NCI-H524 (cell line): ENCODE data around the gene C5orf58.

Experiments
- DNase-seq, 2 experiments: peaks; one replicate each; lab custom pipeline; 2025; lab: John Stamatoyannopoulos, UW

The C5orf58 gene, protein sequence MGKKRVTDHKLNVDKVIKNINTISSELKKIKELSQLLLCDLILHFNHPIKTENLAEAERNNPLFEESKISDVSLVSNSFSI

GRCh38 chr5:170232786-170233185 lies at the start of gene C5orf58:
Gene C5orf58, plus strand, starts transcription at chr5:170232985. Its CDS starts 1,992 bp downstream, at chr5:170234977.
- no peak for DNase-seq

DNA sequence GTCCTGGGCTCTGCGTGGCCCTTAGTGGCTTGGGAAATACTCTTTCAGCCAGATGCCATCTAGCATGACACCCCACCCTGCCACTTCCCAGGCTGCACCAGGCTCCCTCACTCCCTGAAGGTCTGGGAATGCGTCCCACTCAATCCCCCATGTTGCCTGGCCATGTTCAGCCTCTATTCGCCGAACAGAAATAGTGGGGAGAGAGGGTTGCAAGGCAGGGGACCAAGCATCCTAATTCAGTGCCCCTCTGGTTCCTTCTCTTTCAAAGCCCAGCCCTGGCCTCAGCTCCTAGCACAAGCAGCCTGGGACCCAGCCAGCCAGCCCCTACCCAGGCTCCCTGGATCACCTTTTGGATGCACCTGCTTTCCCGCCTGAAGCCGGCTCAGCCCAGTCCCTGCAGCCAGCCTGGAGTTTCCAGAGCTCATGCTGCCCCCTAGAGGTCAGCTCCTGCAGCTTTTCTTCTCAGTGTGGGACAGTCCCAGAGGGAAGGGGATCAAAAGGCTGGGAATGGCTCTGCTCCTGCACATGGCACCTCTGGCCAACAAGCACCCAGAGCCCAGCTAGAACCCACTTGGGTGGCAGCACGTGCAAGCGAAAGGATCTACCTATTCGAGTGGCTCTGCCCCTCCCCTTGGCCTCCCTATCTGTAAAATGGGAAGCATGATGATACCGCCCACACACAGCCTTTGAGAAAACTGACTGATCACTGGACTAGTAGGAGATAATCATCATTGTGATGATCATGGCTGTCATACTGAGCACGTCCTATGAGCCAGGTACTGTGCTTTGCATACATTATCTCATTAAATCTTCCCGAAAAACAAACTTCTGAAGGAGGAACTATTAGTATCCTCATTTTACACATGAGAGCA lies 48.7 kb upstream of the C5orf58 start:
- DNase-seq: peak in 1 of 2 experiments; percentile 66

DNA sequence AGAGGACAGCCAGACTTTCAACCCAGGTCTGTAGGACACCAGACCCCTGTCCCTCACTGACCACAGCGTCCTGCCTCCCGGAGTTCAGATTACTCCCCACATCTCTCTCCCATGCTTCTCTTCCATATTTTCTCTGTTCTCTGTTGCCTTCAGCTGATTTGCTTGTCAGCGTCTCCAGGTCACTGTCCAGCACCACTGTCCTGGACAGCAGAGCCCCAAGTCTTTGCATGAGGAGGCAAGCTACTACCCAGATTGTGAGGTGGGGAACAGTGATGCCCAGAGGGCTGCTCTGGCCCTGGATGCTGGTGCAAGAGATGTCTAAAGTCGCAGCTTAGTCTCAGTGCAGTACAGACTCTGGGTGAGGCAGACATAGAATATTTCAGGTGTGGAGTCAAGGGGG lies 48.0 kb upstream of the C5orf58 start:
- no peak for DNase-seq

- no peak for DNase-seq
Measured at GRCh38 chr5:170186156-170186555, 46.6 kb upstream of the C5orf58 start.

DNA sequence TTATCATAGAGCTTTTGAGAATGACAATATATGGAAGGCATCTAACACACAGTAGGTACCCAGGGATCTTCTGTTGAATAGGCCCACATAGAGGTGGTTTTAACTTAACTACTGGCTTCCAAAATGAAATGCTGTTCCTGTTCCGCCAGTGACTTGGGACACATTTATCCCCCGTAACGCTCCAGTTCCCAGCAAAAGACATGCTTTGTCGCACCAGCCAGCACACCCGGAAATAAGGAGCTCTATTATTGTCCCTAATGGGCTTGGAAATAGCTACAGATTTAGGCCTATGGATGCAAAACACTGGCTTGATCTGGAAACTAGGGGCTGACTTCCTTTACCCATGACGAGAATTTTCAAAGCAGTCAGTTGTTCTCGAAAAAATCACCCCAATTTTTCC lies 45.9 kb upstream of the C5orf58 start:
- DNase-seq: no peak

DNA sequence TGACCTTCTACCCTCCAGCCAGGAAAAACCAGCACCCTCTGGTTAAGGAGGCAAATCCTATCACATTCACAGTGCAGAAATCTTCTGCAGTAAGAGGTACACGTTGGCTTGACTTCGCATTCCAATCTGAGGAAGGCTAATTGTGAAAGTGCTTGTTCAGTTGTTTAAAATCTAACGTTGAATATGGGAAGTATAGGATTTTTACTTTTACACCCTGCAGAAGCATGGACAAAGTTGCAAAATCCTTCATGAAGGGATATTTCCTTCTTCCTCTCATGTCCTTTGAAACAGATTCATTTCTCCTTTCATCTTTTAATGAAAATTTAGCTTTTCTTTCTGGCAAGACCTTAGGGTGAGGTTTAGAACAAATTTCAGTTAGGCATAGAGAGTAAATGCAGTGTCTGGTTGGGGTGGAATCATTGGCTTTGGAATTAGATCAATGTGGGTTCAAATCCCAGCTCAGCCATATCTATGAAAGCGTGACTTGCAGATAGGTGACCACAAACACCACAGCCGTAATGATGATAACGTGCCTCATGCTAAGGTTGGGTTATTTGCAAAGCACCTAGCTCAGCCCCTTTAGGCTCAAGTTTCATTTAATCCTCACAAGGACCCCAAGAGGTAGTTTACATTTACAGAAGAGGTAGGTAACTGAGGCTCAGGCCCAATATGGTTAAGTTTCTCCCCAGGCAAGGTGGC lies 42.2 kb upstream of the C5orf58 start:
- peak; percentile 66 to 89 for DNase-seq

GRCh38 chr5:170192829-170193228 lies 40.0 kb upstream of the C5orf58 start:
- no peak for DNase-seq

GRCh38 chr5:170195961-170196360 lies 36.8 kb upstream of the C5orf58 start:
- peak; percentile 57 to 75 for DNase-seq

DNA sequence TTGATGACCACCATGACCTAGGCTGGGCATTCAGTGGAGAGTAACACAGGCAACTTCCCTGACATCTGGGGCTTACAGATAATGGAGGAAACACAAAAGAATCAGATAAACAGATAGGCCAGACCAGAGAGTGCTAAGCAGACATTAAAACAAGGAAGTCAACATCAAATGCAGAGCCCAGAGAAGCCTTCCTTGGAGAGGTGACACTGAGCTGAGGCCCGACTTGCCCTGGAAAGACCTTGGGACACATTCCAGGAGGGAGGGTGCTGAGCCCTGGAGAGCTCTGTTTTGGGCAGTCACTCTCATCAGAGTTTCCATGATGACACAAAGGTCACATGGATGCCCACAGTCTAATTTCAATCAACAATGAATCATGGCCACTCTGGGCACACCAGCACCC lies 31.9 kb upstream of the C5orf58 start:
- DNase-seq: no peak

DNA sequence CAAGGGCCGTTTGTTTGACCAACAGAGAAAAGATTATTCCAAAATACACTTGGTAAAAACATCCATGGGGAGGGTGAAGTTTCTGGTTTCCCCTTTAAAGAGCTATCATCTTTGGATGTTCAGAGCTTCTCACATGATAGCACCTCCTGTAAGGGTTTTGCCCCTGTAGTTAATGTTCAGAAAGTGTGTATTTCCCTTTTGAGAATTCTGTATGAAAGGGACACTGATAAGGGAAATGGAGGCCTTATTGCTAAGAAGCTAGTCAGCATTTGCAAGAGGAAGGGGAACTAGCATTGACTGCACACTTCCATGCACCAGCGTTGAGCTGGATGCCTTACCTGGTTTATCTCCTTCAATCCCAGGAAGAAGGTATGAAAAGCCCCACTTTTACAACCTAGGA lies 31.5 kb upstream of the C5orf58 start:
- DNase-seq: no peak

- no peak for DNase-seq
Measured at GRCh38 chr5:170202117-170202516, 30.7 kb upstream of the C5orf58 start.

- DNase-seq: no peak
Measured at GRCh38 chr5:170204202-170204601, 28.6 kb upstream of the C5orf58 start.

- no peak for DNase-seq
Measured at GRCh38 chr5:170206216-170206615, 26.6 kb upstream of the C5orf58 start.

DNA sequence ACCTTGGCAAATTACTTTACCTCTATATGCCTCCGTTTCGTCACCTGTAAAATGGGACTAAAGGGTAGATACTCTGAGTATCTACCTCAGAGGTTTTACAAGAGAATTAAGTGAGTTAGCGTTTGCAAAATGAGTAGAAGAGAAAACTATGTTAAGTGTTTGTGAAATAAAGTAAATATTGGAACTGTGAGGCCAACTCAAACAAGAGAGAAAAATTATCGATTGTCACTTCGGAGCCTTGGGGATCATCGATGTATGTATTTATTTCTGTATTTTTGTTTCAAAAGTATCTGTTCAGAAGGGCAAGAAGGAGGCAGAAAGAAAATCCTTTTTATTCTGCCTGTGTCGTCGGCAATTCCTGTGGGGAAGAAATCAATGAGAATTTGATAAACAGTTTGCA lies 25.8 kb upstream of the C5orf58 start:
- DNase-seq: no peak

DNA sequence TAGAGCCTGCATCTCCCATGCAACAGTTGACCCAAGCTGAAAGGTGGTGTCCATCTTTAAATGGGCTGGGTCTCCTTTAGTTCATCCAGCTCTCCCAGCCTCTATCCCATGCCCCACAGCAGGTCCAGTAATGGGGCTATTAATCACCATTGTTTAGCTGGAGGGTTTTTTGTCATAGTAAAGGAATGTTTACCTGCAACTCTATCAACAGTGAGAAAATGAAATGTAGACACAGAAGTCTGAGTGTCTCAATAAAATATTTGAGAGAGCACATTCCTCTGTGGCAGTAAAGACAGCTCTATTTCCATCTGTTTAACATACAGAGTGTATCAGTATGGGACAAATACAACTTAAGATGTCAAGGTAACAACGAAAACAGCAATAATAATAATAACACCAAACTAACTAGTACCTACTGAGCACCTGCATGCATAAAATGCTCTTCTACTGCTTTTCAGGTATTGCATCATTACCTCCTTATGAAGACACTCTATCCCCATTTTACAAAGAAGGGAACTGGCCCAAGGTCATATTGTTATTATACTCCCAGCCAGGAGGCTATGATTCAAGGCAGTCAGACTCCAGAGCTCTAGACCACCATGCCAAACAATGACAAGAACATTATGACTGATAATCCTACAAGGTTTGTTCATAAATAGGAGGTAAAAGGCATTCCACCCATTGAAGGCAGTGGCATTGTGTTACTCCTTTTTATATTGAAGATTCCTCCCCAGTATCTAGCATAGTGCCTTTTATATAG lies 21.0 kb upstream of the C5orf58 start:
- DNase-seq: no peak

- DNase-seq: peak; percentile 28 to 70
Measured at GRCh38 chr5:170216257-170216864, 16.4 kb upstream of the C5orf58 start.

- no peak for DNase-seq
Measured at GRCh38 chr5:170217831-170218230, 15.0 kb upstream of the C5orf58 start.

- DNase-seq: peak; percentile 22 to 76
Measured at GRCh38 chr5:170218726-170219125, 14.1 kb upstream of the C5orf58 start.

- DNase-seq: no peak
Measured at GRCh38 chr5:170219615-170220014, 13.2 kb upstream of the C5orf58 start.

- no peak for DNase-seq
Measured at GRCh38 chr5:170220191-170220590, 12.6 kb upstream of the C5orf58 start.

- DNase-seq: peak in 1 of 2 experiments; percentile 11
Measured at GRCh38 chr5:170221327-170221741, 11.5 kb upstream of the C5orf58 start.

DNA sequence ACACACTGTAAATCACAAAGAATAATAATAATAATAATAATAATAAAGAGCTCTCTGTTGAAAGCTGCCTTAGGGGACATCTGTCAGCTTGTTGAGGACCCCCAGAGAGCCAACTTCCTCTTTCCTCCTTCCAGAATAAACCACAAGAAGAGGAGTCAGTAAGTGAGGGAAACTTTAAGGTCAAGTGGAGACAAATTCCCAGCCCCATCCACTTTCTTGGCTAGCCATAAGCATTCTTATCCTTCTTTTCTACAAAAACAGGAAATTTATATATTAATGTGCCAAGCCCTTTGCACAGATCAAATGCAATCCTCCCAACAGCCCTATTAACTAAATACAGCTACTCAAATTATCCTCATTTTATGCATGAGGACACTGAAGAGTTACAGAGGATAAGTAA lies 9.4 kb upstream of the C5orf58 start:
- no peak for DNase-seq
